Astrocyte (in vitro differentiated cells and primary cell): ENCODE results near the gene MRPS25. TPM values are rescaled to one million over a fixed set of nuclear protein-coding genes. Genes with fewer than 3 reads are reported as not detected.
"Not testable (repeated sequence)": the region's sequence is repeated elsewhere in the genome, so short reads cannot be mapped to it uniquely, and the experiment has no call there.

ENCODE experiments used
- DNase-seq: peaks from one replicate; pipeline ENCODE4 v3.0.0-alpha.2; 2010; ENCODE audit warnings: low read depth
- FAIRE-seq: peaks from 2 replicates; lab custom pipeline; 2011; peaks lifted over from hg19 to GRCh38; lab: Jason Lieb, UNC
- H2AFZ ChIP-seq: 2 replicates; pipeline ENCODE4 v1.6.0; 2012; ENCODE audit warnings: low read depth, low read length, inconsistent platforms
- H3K27ac ChIP-seq: 2 replicates; pipeline ENCODE4 v1.5.1; 2011; ENCODE audit warnings: low read depth, low read length, inconsistent platforms
- H3K27me3 ChIP-seq: 2 replicates; pipeline ENCODE4 v1.6.0; 2011; ENCODE audit warnings: low read length, inconsistent platforms; ENCODE audit not compliant: insufficient read depth
- H3K36me3 ChIP-seq: 2 replicates; pipeline ENCODE4 v1.5.1; 2011; ENCODE audit warnings: low read length, inconsistent platforms; ENCODE audit not compliant: insufficient read depth
- H3K4me1 ChIP-seq: 2 replicates; pipeline ENCODE4 v1.5.1; 2011; ENCODE audit warnings: low read length, inconsistent platforms; ENCODE audit not compliant: insufficient read depth
- H3K4me2 ChIP-seq: 2 replicates; pipeline ENCODE4 v1.6.0; 2012; ENCODE audit warnings: low read length, inconsistent platforms
- H3K4me3 ChIP-seq: 2 replicates; pipeline ENCODE4 v1.5.1; 2011; ENCODE audit warnings: low read depth, mild to moderate bottlenecking, low read length, inconsistent platforms; ENCODE audit not compliant: insufficient read depth
- H3K79me2 ChIP-seq: 2 replicates; pipeline ENCODE4 v1.6.0; 2012; ENCODE audit warnings: mild to moderate bottlenecking, low read length, inconsistent platforms; ENCODE audit not compliant: insufficient read depth
- H3K9ac ChIP-seq: 2 replicates; pipeline ENCODE4 v1.6.0; 2012; ENCODE audit warnings: mild to moderate bottlenecking, low read length, inconsistent platforms
- H3K9me3 ChIP-seq: 2 replicates; pipeline ENCODE4 v1.5.1; 2012; ENCODE audit warnings: low read depth, mild to moderate bottlenecking, low read length, inconsistent platforms; ENCODE audit not compliant: insufficient read depth
- H4K20me1 ChIP-seq: 2 replicates; pipeline ENCODE4 v1.6.0; 2012; ENCODE audit warnings: low read length, inconsistent platforms; ENCODE audit not compliant: insufficient read depth
- H3K27ac Mint-ChIP-seq: one replicate; pipeline ENCODE4 v1.8.0; 2021; ENCODE audit warnings: mild to moderate bottlenecking, mixed read lengths; ENCODE audit not compliant: unreplicated experiment
- H3K27me3 Mint-ChIP-seq: one replicate; pipeline ENCODE4 v1.8.0; 2021; ENCODE audit warnings: low read depth, mixed read lengths; ENCODE audit not compliant: unreplicated experiment
- H3K36me3 Mint-ChIP-seq: one replicate; pipeline ENCODE4 v1.8.0; 2021; ENCODE audit warnings: low read depth, mixed read lengths; ENCODE audit not compliant: unreplicated experiment
- H3K4me1 Mint-ChIP-seq: one replicate; pipeline ENCODE4 v1.8.0; 2021; ENCODE audit warnings: low read depth, mixed read lengths; ENCODE audit not compliant: unreplicated experiment
- H3K4me3 Mint-ChIP-seq: one replicate; pipeline ENCODE4 v1.8.0; 2021; ENCODE audit warnings: mild to moderate bottlenecking, moderate library complexity, mixed read lengths; ENCODE audit not compliant: unreplicated experiment
- H3K9me3 Mint-ChIP-seq: one replicate; pipeline ENCODE4 v1.8.0; 2021; ENCODE audit warnings: mild to moderate bottlenecking, mixed read lengths; ENCODE audit not compliant: unreplicated experiment
- CTCF ChIP-seq: IDR thresholded peaks from 2 replicates; pipeline ENCODE4 v1.5.1; 2011; ENCODE audit warnings: low read depth, mild to moderate bottlenecking, inconsistent platforms, low read length, moderate library complexity; ENCODE audit not compliant: insufficient read depth
- EZH2 ChIP-seq: IDR thresholded peaks from 2 replicates; pipeline ENCODE4 v1.6.1; 2012; ENCODE audit warnings: mild to moderate bottlenecking, low read length, inconsistent platforms; ENCODE audit not compliant: insufficient read depth
- total RNA-seq: library from RNA; stranded (reverse); gene quantifications from 2 replicates; pipeline ENCODE4 v1.2.1, GENCODE V29; 2021

The MRPS25 gene
- total RNA-seq, 1 donor from 2014 or later = 38.9 TPM

GRCh38 chr3:15010664-15011063 is 54.5 kb downstream of the MRPS25 start:
- Mint-ChIP-seq H3K27me3 (no peaks in the 10 kb centered on the region), H3K36me3 (peaks cover 35% of the 10 kb centered on the region), H3K27ac (peak overlapping the region; percentile 83), H3K4me3 (no peak overlapping the region), H3K9me3 (no peaks in the 10 kb centered on the region), H3K4me1 (peaks cover 32% of the 10 kb centered on the region)
- H4K20me1 ChIP-seq = peaks cover 24% of the 10 kb centered on the region
- H3K4me2 ChIP-seq = no peak overlapping the region
- no peak overlapping the region for H3K9ac ChIP-seq
- TF ChIP-seq EZH2 (no peak), CTCF (no peak)
- H3K79me2 ChIP-seq = no peaks in the 10 kb centered on the region
- peaks cover 11% of the 10 kb centered on the region for H3K36me3 ChIP-seq
- H3K27me3 ChIP-seq = no peaks in the 10 kb centered on the region
- H3K4me1 ChIP-seq = no peaks in the 10 kb centered on the region
- H3K9me3 ChIP-seq = no peaks in the 10 kb centered on the region
- no peak overlapping the region for H3K27ac ChIP-seq
- FAIRE-seq (no peak), DNase-seq (peak; percentile 12)
- no peak overlapping the region for H2AFZ ChIP-seq
- H3K4me3 ChIP-seq = no peak overlapping the region

GRCh38 chr3:15009167-15009566 is 55.9 kb downstream of the MRPS25 start:
- Histone ChIP-seq H3K9me3 (no peaks in the 10 kb centered on the region), H3K4me2 (no peak overlapping the region), H3K27me3 (no peaks in the 10 kb centered on the region), H3K27ac (no peak overlapping the region), H4K20me1 (peaks cover 24% of the 10 kb centered on the region), H3K4me1 (no peaks in the 10 kb centered on the region), H3K79me2 (no peaks in the 10 kb centered on the region), H3K36me3 (peaks cover 5% of the 10 kb centered on the region), H2AFZ (no peak overlapping the region), H3K4me3 (no peak overlapping the region), H3K9ac (no peak overlapping the region)
- DNase-seq (no peak), FAIRE-seq (no peak)
- no peak overlapping the region for H3K27ac Mint-ChIP-seq
- peaks cover 29% of the 10 kb centered on the region for H3K36me3 Mint-ChIP-seq
- no peaks in the 10 kb centered on the region for H3K27me3 Mint-ChIP-seq
- TF ChIP-seq EZH2 (no peak), CTCF (no peak)
- H3K4me3 Mint-ChIP-seq = no peak overlapping the region
- H3K4me1 Mint-ChIP-seq = peaks cover 26% of the 10 kb centered on the region
- H3K9me3 Mint-ChIP-seq = no peaks in the 10 kb centered on the region

GRCh38 chr3:15007681-15008141 is 57.4 kb downstream of the MRPS25 start:
- peaks cover 28% of the 10 kb centered on the region for H4K20me1 ChIP-seq
- peaks cover 26% of the 10 kb centered on the region for H3K36me3 Mint-ChIP-seq

GRCh38 chr3:14999182-14999581 is 65.9 kb downstream of the MRPS25 start:
- H3K36me3 Mint-ChIP-seq, H3K27me3 ChIP-seq, H3K4me1 ChIP-seq, H3K27me3 Mint-ChIP-seq, H3K4me3 Mint-ChIP-seq, H3K4me1 Mint-ChIP-seq, H2AFZ ChIP-seq, DNase-seq, H3K27ac ChIP-seq, H3K27ac Mint-ChIP-seq, H3K4me2 ChIP-seq, H3K4me3 ChIP-seq, H3K9me3 ChIP-seq, H3K9me3 Mint-ChIP-seq, FAIRE-seq, H3K36me3 ChIP-seq, H3K9ac ChIP-seq: not testable (repeated sequence)
- Histone ChIP-seq H4K20me1 (peaks cover 40% of the 10 kb centered on the region), H3K79me2 (peaks cover 61% of the 10 kb centered on the region)

More at GRCh38 chr3:15007681-15008141, 57.4 kb downstream of the MRPS25 start:
- no peaks in the 10 kb centered on the region for H3K27me3 ChIP-seq
- no peaks in the 10 kb centered on the region for H3K36me3 ChIP-seq
- Mint-ChIP-seq H3K27ac (no peak overlapping the region), H3K4me1 (peaks cover 23% of the 10 kb centered on the region), H3K9me3 (no peaks in the 10 kb centered on the region), H3K27me3 (no peaks in the 10 kb centered on the region), H3K4me3 (no peak overlapping the region)
- no peak overlapping the region for H3K4me3 ChIP-seq
- no peaks in the 10 kb centered on the region for H3K9me3 ChIP-seq
- TF ChIP-seq CTCF = no peak
- no peak for TF ChIP-seq EZH2
- no peak overlapping the region for H2AFZ ChIP-seq
- H3K27ac ChIP-seq = no peak overlapping the region
- no peaks in the 10 kb centered on the region for H3K4me1 ChIP-seq
- no peak for FAIRE-seq
- no peak overlapping the region for H3K4me2 ChIP-seq
- DNase-seq = peak; percentile 91
- H3K9ac ChIP-seq = no peak overlapping the region
- peaks cover 12% of the 10 kb centered on the region for H3K79me2 ChIP-seq
